BLaER1 (cell line): Measurements from ENCODE around the gene STX1A.
"Not testable (repeated sequence)": the region's sequence is repeated elsewhere in the genome, so short reads cannot be mapped to it uniquely, and the experiment has no call there.

ENCODE experiments used
- H3K27ac ChIP-seq: shearing (Covaris generic); formaldehyde crosslinking; 2 replicates; pipeline ENCODE4 v1.8.1; 2022
- H3K27me3 ChIP-seq: shearing (Covaris generic); formaldehyde crosslinking; 2 replicates; pipeline ENCODE4 v1.8.1; 2022
- H3K36me3 ChIP-seq: shearing (Covaris generic); formaldehyde crosslinking; 2 replicates; pipeline ENCODE4 v1.8.1; 2022
- H3K4me1 ChIP-seq: shearing (Covaris generic); formaldehyde crosslinking; 2 replicates; pipeline ENCODE4 v1.8.1; 2022
- H3K4me2 ChIP-seq: shearing (Covaris generic); formaldehyde crosslinking; 2 replicates; pipeline ENCODE4 v1.8.1; 2022
- H3K4me3 ChIP-seq: shearing (Covaris generic); formaldehyde crosslinking; 2 replicates; pipeline ENCODE4 v1.8.1; 2022
- H3K9ac ChIP-seq: shearing (Covaris generic); formaldehyde crosslinking; 2 replicates; pipeline ENCODE4 v1.8.1; 2022
- H3K9me3 ChIP-seq: shearing (Covaris generic); formaldehyde crosslinking; 2 replicates; pipeline ENCODE4 v1.8.1; 2022
- H4K20me1 ChIP-seq: shearing (Covaris generic); formaldehyde crosslinking; 2 replicates; pipeline ENCODE4 v1.8.1; 2022
- Cebpa-rat ChIP-seq: shearing (Covaris generic); IDR thresholded peaks from 2 replicates; pipeline ENCODE4 v1.8.1; 2022

Gene STX1A

DNA sequence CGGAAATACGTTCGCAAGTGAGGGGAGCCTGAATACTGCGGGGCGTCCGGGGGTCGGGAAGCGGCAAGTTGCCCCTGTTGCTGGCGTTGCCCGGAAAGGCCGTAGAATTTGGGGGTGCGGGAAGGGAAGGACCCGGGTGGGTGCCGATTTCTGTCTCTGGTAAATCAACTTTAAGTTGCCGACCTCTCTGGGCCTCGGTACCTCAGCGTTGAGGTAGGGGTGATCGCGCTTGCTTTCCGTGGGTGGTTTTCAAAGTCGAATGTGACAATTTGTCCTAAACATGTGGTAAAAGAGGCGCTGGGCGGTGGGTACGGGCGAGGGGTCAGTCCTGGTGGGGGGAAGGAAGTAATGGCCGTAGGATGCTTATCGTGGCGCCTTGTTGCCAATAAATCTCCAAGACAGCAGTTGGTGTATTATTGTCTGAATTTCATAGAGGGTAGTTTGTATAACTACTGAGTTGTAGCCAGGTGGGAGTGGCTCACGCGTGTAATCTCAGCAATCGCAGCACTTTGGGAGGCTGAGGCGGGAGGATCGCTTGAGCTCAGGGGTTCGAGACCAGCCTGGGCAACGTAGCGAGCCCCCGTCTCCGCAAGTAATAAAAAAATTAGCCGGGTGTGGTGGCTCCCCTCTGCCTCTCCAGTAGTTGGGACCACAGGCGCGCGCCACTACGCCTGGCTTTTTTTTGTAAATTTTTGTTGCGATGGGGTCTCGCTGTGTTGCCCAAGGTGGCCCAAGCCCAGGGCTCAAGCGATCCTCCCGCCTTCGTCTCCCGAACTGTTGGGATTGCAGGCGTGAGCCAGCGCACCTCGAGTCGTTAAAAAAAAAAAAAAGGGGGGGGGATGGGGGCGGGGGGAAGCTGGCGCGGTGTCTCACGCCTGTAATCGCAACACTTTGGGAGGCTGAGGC is 35.4 kb downstream of the STX1A start:
- peak overlapping the region; percentile 95 for H3K9ac ChIP-seq
- H4K20me1 ChIP-seq = peaks cover 77% of the 10 kb centered on the region
- peak overlapping the region; percentile 97 for H3K4me2 ChIP-seq
- H3K27me3 ChIP-seq = no peaks in the 10 kb centered on the region
- peak overlapping the region; percentile 96 for H3K4me3 ChIP-seq
- H3K27ac ChIP-seq = peak overlapping the region; percentile 91
- TF ChIP-seq Cebpa-rat = no peak
- no peaks in the 10 kb centered on the region for H3K9me3 ChIP-seq
- H3K36me3 ChIP-seq = peaks cover 50% of the 10 kb centered on the region
- peaks cover 49% of the 10 kb centered on the region for H3K4me1 ChIP-seq

DNA sequence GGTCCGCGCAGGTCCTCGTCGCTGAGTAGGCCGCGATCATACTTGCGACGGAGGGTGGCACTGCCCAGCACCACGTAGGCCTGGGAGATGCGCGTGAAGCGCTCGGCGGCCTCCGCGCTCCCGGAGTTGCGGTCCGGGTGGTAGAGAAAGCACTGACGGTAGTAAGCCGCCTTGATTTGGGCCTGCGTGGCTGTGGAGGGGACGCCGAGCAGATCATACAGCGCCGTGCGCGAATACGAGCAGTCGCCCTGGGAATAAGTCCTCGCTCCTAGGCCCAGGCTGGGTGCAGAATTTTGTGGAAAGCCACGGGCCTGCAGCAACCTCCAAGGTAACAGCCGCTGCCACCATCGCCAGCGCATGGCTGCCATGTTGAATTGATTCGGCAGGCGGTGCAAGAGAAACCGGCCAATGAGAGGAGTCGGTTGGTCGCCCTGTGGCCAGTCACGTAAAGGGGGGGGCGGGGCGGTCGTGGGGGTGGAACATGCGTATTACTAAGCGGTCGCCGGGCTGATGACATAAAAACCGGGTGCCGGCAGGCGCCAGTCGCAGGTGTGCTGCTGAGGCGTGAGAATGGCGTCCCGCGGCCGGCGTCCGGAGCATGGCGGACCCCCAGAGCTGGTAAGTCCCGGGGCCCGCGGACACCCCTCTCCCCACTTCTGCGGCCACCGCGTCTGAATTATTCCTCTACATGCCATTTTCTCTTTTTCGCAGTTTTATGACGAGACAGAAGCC is 36.2 kb downstream of the STX1A start, which contains the start of the genes BUD23 and DNAJC30:
Gene BUD23 (plus strand): TSS at position 542 of the 732 bp plus-strand sequence. CDS start 29 bp downstream, at position 571.
Gene DNAJC30 (minus strand): TSS at position 398 of the 732 bp plus-strand sequence. CDS start 30 bp downstream, at position 368.
- peaks cover 50% of the 10 kb centered on the region for H3K36me3 ChIP-seq
- H3K9ac ChIP-seq = peak within 1 kb of the TSS; percentile 95
- no peaks in the 10 kb centered on the region for H3K9me3 ChIP-seq
- peak within 1 kb of the TSS; percentile 91 for H3K27ac ChIP-seq
- H3K4me2 ChIP-seq = peak within 1 kb of the TSS; percentile 99
- TF ChIP-seq Cebpa-rat = no peak
- H3K4me3 ChIP-seq = peak within 1 kb of the TSS; percentile 96
- peaks cover 49% of the 10 kb centered on the region for H3K4me1 ChIP-seq
- H3K27me3 ChIP-seq = no peaks in the 10 kb centered on the region
- peaks cover 77% of the 10 kb centered on the region for H4K20me1 ChIP-seq

DNA sequence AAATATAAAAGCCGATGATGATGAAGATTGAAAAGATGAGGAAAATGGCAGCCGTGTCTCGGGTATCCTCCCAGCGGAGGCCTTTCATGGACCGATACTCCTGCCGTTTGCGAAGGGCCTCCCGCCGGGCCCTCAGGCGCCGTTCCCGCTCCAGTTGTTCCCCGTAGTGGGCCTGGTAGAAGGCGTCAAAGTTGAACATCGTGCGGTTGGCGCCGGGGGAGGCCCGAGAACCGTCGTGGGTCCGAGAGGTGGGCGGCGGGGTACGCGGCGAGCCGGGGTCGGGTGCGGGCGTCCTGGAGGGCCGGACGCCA is 36.8 kb downstream of the STX1A start:
- peak overlapping the region; percentile 99 for H3K4me2 ChIP-seq
- H3K4me3 ChIP-seq = peak overlapping the region; percentile 96
- H3K27ac ChIP-seq = peak overlapping the region; percentile 91
- TF ChIP-seq Cebpa-rat = no peak
- peak overlapping the region; percentile 95 for H3K9ac ChIP-seq
- no peaks in the 10 kb centered on the region for H3K9me3 ChIP-seq
- H4K20me1 ChIP-seq = peaks cover 77% of the 10 kb centered on the region
- peaks cover 49% of the 10 kb centered on the region for H3K4me1 ChIP-seq
- H3K27me3 ChIP-seq = no peaks in the 10 kb centered on the region
- peaks cover 50% of the 10 kb centered on the region for H3K36me3 ChIP-seq

DNA sequence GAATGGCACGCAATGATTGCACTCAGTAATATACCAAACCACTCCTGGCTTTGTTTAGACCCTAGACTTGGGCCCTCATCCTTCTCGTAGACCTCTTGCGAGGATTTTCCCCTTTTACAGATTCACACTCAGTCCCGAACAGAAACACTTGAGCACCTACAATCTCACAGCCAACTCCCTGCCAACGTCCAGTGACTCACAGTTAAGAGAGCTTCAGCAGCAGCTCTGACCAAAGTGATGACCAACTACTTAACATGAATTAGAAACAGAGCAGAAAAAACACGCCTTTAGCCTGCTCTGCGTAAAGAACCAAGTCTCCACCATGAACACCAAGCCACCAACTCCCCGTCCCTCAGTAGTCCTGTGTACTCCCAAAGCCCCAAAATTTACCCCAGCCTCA is 38.4 kb downstream of the STX1A start:
- H3K4me2 ChIP-seq = peak overlapping the region; percentile 99
- no peaks in the 10 kb centered on the region for H3K27me3 ChIP-seq
- no peak overlapping the region for H3K4me3 ChIP-seq
- no peak for TF ChIP-seq Cebpa-rat
- no peaks in the 10 kb centered on the region for H3K9me3 ChIP-seq
- H3K27ac ChIP-seq = no peak overlapping the region
- peaks cover 70% of the 10 kb centered on the region for H4K20me1 ChIP-seq
- peak overlapping the region; percentile 95; the same call in 1 of the 2 replicates for H3K9ac ChIP-seq
- peaks cover 39% of the 10 kb centered on the region for H3K36me3 ChIP-seq
- peaks cover 49% of the 10 kb centered on the region for H3K4me1 ChIP-seq

DNA sequence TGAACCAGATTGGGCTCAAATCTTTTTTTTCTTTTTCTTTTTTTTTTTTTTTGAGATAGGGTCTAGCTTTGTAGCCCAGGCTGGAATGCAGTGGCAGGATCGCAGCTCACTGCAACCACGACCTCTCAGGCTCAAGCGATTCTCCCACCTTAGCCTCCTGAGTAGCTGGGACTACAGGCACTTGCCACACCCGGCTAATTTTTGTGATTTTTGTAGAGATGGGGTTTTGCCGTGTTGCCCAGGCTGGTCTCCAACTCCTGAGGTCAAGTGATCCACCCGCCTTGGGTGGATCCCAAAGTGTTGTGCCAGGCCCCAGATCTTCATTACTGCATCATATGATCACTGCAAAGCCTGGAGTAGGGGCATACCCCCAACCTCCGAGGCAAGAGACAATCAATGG is 39.0 kb downstream of the STX1A start:
- no peaks in the 10 kb centered on the region for H3K9me3 ChIP-seq
- TF ChIP-seq Cebpa-rat = no peak
- peaks cover 46% of the 10 kb centered on the region for H3K4me1 ChIP-seq
- H3K36me3 ChIP-seq = peaks cover 37% of the 10 kb centered on the region
- H3K4me3 ChIP-seq = no peak overlapping the region
- peaks cover 70% of the 10 kb centered on the region for H4K20me1 ChIP-seq
- no peak overlapping the region for H3K27ac ChIP-seq
- H3K27me3 ChIP-seq = no peaks in the 10 kb centered on the region
- 0 out of 2 replicates have a peak overlapping the region, but pooled peaks have one; percentile 10 for H3K4me2 ChIP-seq
- no peak overlapping the region for H3K9ac ChIP-seq

DNA sequence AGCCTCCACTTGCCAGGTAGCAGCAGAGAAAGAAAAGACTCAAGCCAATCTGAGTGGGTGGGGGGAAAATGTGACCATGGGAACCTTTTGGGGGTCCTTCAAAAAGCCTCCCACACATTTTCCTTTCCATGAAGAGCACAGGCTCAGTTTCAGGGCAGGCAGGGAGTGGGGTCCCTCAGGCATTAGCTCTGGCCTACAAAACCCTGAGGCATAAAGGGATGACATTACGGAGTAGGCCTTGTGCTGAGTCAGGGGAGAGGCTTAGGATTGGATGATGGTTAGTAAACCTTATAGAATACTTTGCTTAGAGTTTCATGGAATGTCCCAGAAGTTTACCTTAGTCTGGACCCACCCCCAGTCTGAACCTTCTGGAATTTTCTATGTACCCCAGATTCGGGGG is 39.8 kb downstream of the STX1A start:
- Histone ChIP-seq H3K27me3 (no peaks in the 10 kb centered on the region), H3K9ac (no peak overlapping the region), H3K9me3 (no peaks in the 10 kb centered on the region), H3K4me2 (no peak overlapping the region), H3K27ac (no peak overlapping the region), H3K36me3 (peaks cover 33% of the 10 kb centered on the region), H3K4me3 (no peak overlapping the region), H3K4me1 (peaks cover 38% of the 10 kb centered on the region), H4K20me1 (peaks cover 70% of the 10 kb centered on the region)
- no peak for TF ChIP-seq Cebpa-rat

DNA sequence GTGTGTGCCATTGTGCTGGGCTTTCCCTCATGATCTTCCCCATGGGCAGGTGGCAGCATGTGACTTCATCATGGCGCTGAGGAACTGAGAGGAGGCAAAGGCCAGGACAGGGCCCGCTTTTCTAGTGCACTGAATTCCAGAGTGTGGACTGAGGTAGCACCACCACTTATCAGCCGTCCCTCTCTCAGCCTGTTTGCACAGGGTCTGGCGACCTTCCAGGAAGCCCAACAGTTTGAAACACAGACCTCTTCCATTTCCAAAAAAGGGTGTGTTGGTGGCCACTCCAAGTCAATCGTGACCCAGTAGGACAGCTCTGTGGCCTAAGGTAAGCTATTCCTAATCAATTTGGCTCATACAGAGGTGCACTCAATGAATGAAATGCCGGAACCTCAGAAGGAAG is 40.6 kb downstream of the STX1A start:
- H3K4me1 ChIP-seq = peaks cover 31% of the 10 kb centered on the region
- H4K20me1 ChIP-seq = peaks cover 72% of the 10 kb centered on the region
- H3K9me3 ChIP-seq = no peaks in the 10 kb centered on the region
- H3K4me2 ChIP-seq = no peak overlapping the region
- no peak overlapping the region for H3K27ac ChIP-seq
- H3K27me3 ChIP-seq = no peaks in the 10 kb centered on the region
- no peak for TF ChIP-seq Cebpa-rat
- H3K9ac ChIP-seq = no peak overlapping the region
- H3K36me3 ChIP-seq = peaks cover 33% of the 10 kb centered on the region
- no peak overlapping the region for H3K4me3 ChIP-seq

DNA sequence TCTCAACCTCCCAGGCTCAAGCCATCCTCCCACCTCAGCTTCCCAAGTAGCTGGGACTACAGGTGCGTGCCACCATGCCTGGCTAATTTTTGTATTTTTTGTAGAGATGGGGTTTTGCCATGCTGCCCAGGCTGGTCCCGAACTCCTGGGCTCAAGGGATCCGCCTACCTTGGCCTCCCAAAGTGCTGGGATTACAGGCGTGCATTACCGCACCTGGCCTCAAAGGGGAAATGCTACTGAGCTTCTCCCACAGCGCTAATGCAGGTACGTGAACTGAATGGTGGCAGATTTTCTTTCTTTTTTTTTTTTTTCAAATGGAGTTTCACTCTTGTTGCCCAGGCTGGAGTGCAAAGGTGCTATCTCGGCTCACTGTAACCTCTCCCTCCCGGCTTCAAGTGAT is 43.4 kb downstream of the STX1A start:
- Histone ChIP-seq H3K36me3 (peaks cover 43% of the 10 kb centered on the region), H4K20me1 (peaks cover 68% of the 10 kb centered on the region), H3K4me1 (peaks cover 15% of the 10 kb centered on the region)
- not testable (repeated sequence) for H3K9ac ChIP-seq, H3K27ac ChIP-seq, H3K9me3 ChIP-seq, H3K27me3 ChIP-seq, H3K4me2 ChIP-seq, H3K4me3 ChIP-seq

DNA sequence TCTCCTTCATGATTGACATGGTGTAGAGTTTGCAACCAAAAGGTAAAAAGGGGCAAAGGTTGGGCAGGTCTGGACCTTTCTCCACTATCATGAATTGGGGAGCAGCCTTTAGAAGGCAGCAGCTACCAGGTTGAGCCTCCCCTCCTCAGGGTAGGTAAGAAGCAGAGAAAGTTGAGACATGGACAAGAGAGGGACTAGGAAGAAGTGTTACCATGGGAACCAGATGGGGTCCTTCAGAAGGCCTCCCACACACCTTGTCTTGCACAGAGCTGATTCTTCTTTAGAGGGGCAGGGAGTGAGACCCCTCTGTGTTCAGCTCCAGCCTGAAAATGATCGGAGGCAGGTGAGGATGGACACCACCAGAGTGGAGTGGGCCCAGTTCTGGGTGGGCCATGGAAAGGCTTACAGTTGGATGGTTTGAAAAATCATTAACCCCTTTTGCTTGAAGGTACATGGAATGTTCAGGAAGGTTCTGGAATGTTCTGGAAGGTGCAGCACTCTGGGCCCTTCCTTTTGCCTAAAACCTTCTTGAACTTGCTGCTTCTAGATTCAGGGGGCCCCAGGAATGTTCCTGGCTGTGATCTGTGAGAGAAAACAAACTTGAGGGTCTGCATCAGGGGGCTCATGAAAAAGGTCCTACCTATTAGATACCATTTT is 44.9 kb downstream of the STX1A start:
- no peak for TF ChIP-seq Cebpa-rat
- H3K4me3 ChIP-seq = no peak overlapping the region
- peaks cover 8% of the 10 kb centered on the region; the same call in 1 of the 2 replicates for H3K4me1 ChIP-seq
- H4K20me1 ChIP-seq = peaks cover 63% of the 10 kb centered on the region
- H3K36me3 ChIP-seq = peaks cover 35% of the 10 kb centered on the region
- H3K27ac ChIP-seq = no peak overlapping the region
- no peaks in the 10 kb centered on the region for H3K9me3 ChIP-seq
- no peaks in the 10 kb centered on the region for H3K27me3 ChIP-seq
- H3K9ac ChIP-seq = no peak overlapping the region
- no peak overlapping the region for H3K4me2 ChIP-seq
